ENCODE results near the gene DPH5. TPM values are rescaled to one million over a fixed set of nuclear protein-coding genes. Genes with fewer than 3 reads are reported as not detected.

DPH5 gene
- total and polyA plus RNA-seq, 2 donors (not counting 3 experiments of a cell fraction or from before 2014, with no cell fraction given), result 37.2 to 43.6 TPM

- ChIA-PET CTCF (no interaction called here), POLR2A (no interaction called here)
- FAIRE-seq (no peak), DNase-seq (ENCODE audit: low read depth, low spot score) (no peak)
- Histone ChIP-seq H2AFZ (ENCODE audit: low read depth, low read length) (no peak overlapping the region), H3K9me1 (replicated peaks; ENCODE audit: control insufficient read depth, extremely low read depth, insufficient read depth, low read length) (no peaks in the 10 kb centered on the region), H3K9ac (replicated peaks; ENCODE audit: extremely low read depth, insufficient read depth, low read length) (no peak overlapping the region), H3K36me3 (ENCODE audit: control insufficient read depth in 2 of 2, extremely low read depth in 1 of 2, insufficient read depth in 2 of 2, low read length in 2 of 2) (peaks cover 8 to 17% of the 10 kb centered on the region in 2 experiments), H3K9me3 (replicated peaks; ENCODE audit: control insufficient read depth, insufficient read depth, low read length) (no peaks in the 10 kb centered on the region), H3K4me2 (ENCODE audit: insufficient read depth, low read length) (no peak overlapping the region), H3K27ac (ENCODE audit: insufficient read depth, low read depth, low read length) (no peak overlapping the region), H3K4me1 (ENCODE audit: control insufficient read depth, extremely low read depth, insufficient read depth, low read length) (peaks cover 2% of the 10 kb centered on the region), H3K79me2 (ENCODE audit: control insufficient read depth, insufficient read depth, low read length) (peaks cover 3% of the 10 kb centered on the region), H3K4me3 (replicated peaks in 1 of 3; ENCODE audit: insufficient read depth in 1 of 3, low read depth in 1 of 3, low read length in 3 of 3) (no peak overlapping the region), H3K27me3 (ENCODE audit: control insufficient read depth in 2 of 2, insufficient read depth in 2 of 2, low read length in 2 of 2) (no peaks in the 10 kb centered on the region), H4K20me1 (replicated peaks; ENCODE audit: control insufficient read depth, extremely low read depth, insufficient read depth, low read length) (no peaks in the 10 kb centered on the region)
- dilution Hi-C loops (cut with MboI; ENCODE audit: extremely low pct_ligation_motif_present, low sequenced_read_pairs), result no loop called here
- no TSS peak for BruUV-seq (replicated peaks)
- intact Hi-C loops (cut with micrococcal nuclease), result no loop called here
- TF ChIP-seq POLR2AphosphoS5 (IDR thresholded peaks at IDR 0.05; ENCODE audit: insufficient read depth, low read depth, low read length) (no peak), EZH2 (IDR thresholded peaks at IDR 0.05; ENCODE audit: borderline replicate concordance, low read depth, low read length, severe bottlenecking) (no peak), POLR2A (IDR thresholded peaks at IDR 0.05; ENCODE audit: low read depth, low read length) (no peak), MYC (IDR thresholded peaks at IDR 0.05; ENCODE audit: low read depth, low read length) (no peak), FOS (IDR thresholded peaks at IDR 0.05; ENCODE audit: borderline replicate concordance, insufficient read depth, low read length) (no peak)
These were observed 54.6 kb downstream of the DPH5 start for GRCh38 chr1:100971021-100971420.

- no peak for FAIRE-seq
- DNase-seq (ENCODE audit: low read depth, low spot score), result no peak
- Histone ChIP-seq H3K4me2 (ENCODE audit: insufficient read depth, low read length) (no peak overlapping the region), H3K27ac (ENCODE audit: insufficient read depth, low read depth, low read length) (no peak overlapping the region), H3K4me3 (replicated peaks in 1 of 3; ENCODE audit: insufficient read depth in 1 of 3, low read depth in 1 of 3, low read length in 3 of 3) (no peak overlapping the region), H3K79me2 (ENCODE audit: control insufficient read depth, insufficient read depth, low read length) (peaks cover 4% of the 10 kb centered on the region), H3K9me3 (replicated peaks; ENCODE audit: control insufficient read depth, insufficient read depth, low read length) (no peaks in the 10 kb centered on the region), H3K9me1 (replicated peaks; ENCODE audit: control insufficient read depth, extremely low read depth, insufficient read depth, low read length) (no peaks in the 10 kb centered on the region), H3K9ac (replicated peaks; ENCODE audit: extremely low read depth, insufficient read depth, low read length) (no peak overlapping the region), H2AFZ (ENCODE audit: low read depth, low read length) (no peak overlapping the region), H4K20me1 (replicated peaks; ENCODE audit: control insufficient read depth, extremely low read depth, insufficient read depth, low read length) (no peaks in the 10 kb centered on the region), H3K36me3 (ENCODE audit: control insufficient read depth in 2 of 2, extremely low read depth in 1 of 2, insufficient read depth in 2 of 2, low read length in 2 of 2) (peaks cover 5 to 24% of the 10 kb centered on the region in 2 experiments), H3K4me1 (ENCODE audit: control insufficient read depth, extremely low read depth, insufficient read depth, low read length) (no peaks in the 10 kb centered on the region), H3K27me3 (ENCODE audit: control insufficient read depth in 2 of 2, insufficient read depth in 2 of 2, low read length in 2 of 2) (no peaks in the 10 kb centered on the region)
- dilution Hi-C loops (cut with MboI; ENCODE audit: extremely low pct_ligation_motif_present, low sequenced_read_pairs) (no loop called here), intact Hi-C loops (cut with micrococcal nuclease) (no loop called here)
- ChIA-PET POLR2A (no interaction called here), CTCF (interaction anchor here (1.3 to 2.2 kb wide), 2 partner anchors 10 to 18 kb away, joined by 3 to 11 read pairs; no protein-coding TSS in a partner anchor)
- BruUV-seq (replicated peaks), result no TSS peak
- no peak for TF ChIP-seq MYC (IDR thresholded peaks at IDR 0.05; ENCODE audit: low read depth, low read length)
These were observed 56.3 kb downstream of the DPH5 start for GRCh38 chr1:100969327-100969726.

Measured in endothelial cell of umbilical vein (primary cell).